Measurements from ENCODE around the gene AFAP1.

The AFAP1 gene

DNA sequence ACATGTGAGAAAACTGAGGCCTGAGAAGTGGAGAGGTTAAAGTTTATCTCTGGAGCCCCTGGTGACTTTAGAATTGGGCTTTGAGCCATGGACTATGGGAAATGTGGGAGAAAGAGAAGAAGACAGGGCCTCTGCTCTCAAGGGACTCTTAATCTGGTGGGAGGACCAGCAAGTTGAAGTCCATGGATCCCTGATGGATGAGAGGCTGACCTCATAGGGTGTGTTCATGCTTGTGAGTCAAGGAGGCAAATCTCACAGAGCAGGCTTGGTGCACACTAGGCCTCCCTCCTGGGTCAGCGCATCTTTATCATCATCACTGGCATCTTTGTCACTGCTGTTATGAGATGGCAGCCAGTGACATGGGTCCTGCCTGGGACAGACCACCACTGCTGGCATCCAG is 211.9 kb downstream of the AFAP1 start:
- no peak for DNase-seq (ENCODE audit: low read depth)
- no peak overlapping the region for H3K4me3 ChIP-seq (replicated peaks; ENCODE audit: low read depth, low read length)
- TF ChIP-seq CTCF (IDR thresholded peaks at IDR 0.05; ENCODE audit: low read length, missing control alignments): no peak

GRCh38 chr4:7726665-7727413 is 212.8 kb downstream of the AFAP1 start:
- TF ChIP-seq CTCF (IDR thresholded peaks at IDR 0.05; ENCODE audit: low read length, missing control alignments): no peak
- no peak for DNase-seq (ENCODE audit: low read depth)
- H3K4me3 ChIP-seq (replicated peaks; ENCODE audit: low read depth, low read length): no peak overlapping the region

DNA sequence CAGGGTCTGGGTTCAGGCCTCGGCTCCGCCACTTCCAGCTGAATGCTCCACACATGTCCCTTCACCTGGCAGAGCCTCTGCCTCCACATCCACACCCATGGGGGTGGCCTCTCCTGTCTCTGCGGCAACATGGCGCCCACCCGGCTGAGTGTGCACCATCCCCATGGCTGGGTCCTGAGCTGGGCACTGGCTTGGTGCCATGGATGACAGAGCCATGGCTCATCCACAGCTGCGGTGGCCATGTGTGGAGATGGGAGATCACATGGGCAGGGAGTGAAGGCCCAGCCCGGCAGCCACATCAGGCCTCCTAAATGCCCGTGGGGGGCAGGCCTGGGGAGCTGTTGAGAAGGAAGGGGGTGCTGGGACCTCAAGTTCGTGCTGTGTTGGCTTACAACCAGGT is 213.7 kb downstream of the AFAP1 start:
- no peak for DNase-seq (ENCODE audit: low read depth)
- TF ChIP-seq CTCF (IDR thresholded peaks at IDR 0.05; ENCODE audit: low read length, missing control alignments): no peak
- no peak overlapping the region for H3K4me3 ChIP-seq (replicated peaks; ENCODE audit: low read depth, low read length)

DNA sequence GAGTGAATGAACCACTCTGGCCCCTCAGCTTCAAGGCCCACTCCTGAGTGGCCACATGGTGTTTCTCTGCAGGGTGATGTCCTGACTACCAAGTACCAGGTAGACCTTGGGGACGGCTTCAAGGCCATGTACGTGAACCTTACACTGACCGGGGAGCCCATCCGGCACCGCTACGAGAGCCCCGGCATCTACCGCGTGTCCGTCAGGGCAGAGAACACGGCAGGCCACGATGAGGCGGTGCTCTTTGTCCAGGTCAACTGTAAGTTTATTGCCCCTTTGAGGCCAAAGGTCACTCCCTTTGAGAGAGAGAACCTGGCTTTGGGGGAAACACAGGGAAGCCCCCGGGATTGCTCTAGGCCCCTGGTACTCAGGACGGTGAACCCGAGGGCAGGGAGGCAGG is 216.0 kb downstream of the AFAP1 start:
- H3K4me3 ChIP-seq (replicated peaks; ENCODE audit: low read depth, low read length): no peak overlapping the region
- TF ChIP-seq CTCF (IDR thresholded peaks at IDR 0.05; ENCODE audit: low read length, missing control alignments): no peak
- DNase-seq (ENCODE audit: low read depth): no peak

GRCh38 chr4:7722766-7723387 is 216.8 kb downstream of the AFAP1 start:
- H3K4me3 ChIP-seq (replicated peaks; ENCODE audit: low read depth, low read length): no peak overlapping the region
- DNase-seq (ENCODE audit: low read depth): no peak
- TF ChIP-seq CTCF (IDR thresholded peaks at IDR 0.05; ENCODE audit: low read length, missing control alignments): no peak

DNA sequence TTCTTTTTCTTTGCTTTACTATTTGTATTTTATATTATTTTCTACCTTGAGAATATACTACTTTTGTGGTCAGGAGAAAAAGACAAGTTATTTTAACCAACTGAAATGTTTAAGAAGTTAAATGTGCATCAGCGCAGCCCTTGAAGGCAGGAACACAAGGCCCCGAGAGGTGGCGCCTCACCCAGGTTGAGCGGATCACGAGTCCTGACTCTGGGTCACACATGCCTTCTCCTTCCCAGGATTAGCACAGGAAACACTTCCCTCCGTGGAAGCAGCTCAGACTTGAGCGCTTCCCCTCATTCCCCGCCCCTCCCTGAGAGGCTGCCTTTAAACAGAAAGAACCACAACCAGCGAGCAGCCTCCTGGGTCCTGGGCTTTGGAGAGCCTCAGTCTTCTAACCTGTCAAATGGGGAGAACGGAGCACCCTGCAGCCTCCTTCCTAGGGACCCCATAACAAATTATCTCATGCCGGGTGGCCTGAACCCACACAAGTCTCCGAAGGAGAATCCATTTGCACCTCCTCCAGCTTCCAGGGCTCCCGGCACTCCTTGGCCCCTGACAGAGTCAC is 217.6 kb downstream of the AFAP1 start:
- peak; percentile 27 for DNase-seq (ENCODE audit: low read depth)
- TF ChIP-seq CTCF (IDR thresholded peaks at IDR 0.05; ENCODE audit: low read length, missing control alignments): peak; percentile 27
- no peak overlapping the region for H3K4me3 ChIP-seq (replicated peaks; ENCODE audit: low read depth, low read length)

Data from fibroblast of pulmonary artery (primary cell).